Heart left ventricle (tissue), 16 donors: Measurements from ENCODE around the gene SMCHD1. TPM values are rescaled to one million over a fixed set of nuclear protein-coding genes. Genes with fewer than 3 reads are reported as not detected.

ENCODE experiments used
- ATAC-seq, 4 donors: fragments of 200-7000 bp; cut with Tn5 transposase; one replicate each; pipeline ENCODE4 v1.9.1; 2020 to 2022; ENCODE audit warnings: moderate library complexity in 4 of 4, mild to moderate bottlenecking in 3 of 4, moderate number of reproducible peaks in 1 of 4
- DNase-seq, 5 donors: peaks; one replicate each; pipeline ENCODE4 v3.0.0-alpha.2; 2020
- H3K27ac ChIP-seq, 12 donors: fragments of 200-600 bp; sonication (generic) in 4 of 12; one replicate each; pipeline versions ENCODE4 v1.5.0 to v1.8.0; 2016 to 2022; ENCODE audit warnings: mild to moderate bottlenecking in 2 of 12
- H3K27me3 ChIP-seq, 9 donors: fragments of 200-600 bp; sonication (generic) in 2 of 9; one replicate each; pipeline versions ENCODE4 v1.5.1 to v1.8.0; 2016 to 2022; ENCODE audit warnings: mild to moderate bottlenecking in 3 of 9
- H3K36me3 ChIP-seq, 9 donors: fragments of 200-600 bp; sonication (generic) in 2 of 9; one replicate each; pipeline versions ENCODE4 v1.5.0 to v1.8.0; 2018 to 2022; ENCODE audit warnings: mild to moderate bottlenecking in 2 of 9
- H3K4me1 ChIP-seq, 12 donors: fragments of 200-600 bp; sonication (generic) in 4 of 12; one replicate each; pipeline versions ENCODE4 v1.5.0 to v1.8.0; 2016 to 2022; ENCODE audit warnings: mild to moderate bottlenecking in 3 of 12
- H3K4me3 ChIP-seq, 12 donors: fragments of 200-600 bp; sonication (generic) in 4 of 12; one replicate each; pipeline versions ENCODE4 v1.5.0 to v1.8.0; 2017 to 2022; ENCODE audit warnings: mild to moderate bottlenecking in 9 of 12, moderate library complexity in 4 of 12
- H3K9me3 ChIP-seq, 12 donors: fragments of 200-600 bp; sonication (generic) in 4 of 12; one replicate each; pipeline versions ENCODE4 v1.5.0 to v1.8.0; 2016 to 2022; ENCODE audit warnings: mild to moderate bottlenecking in 1 of 12
- CTCF ChIP-seq, 12 donors: fragments of 200-600 bp; sonication (generic) in 4 of 12; IDR thresholded peaks; one replicate each; pipeline versions ENCODE4 v1.5.0 to v1.8.0; 2018 to 2022; ENCODE audit warnings: antibody characterized with exemption in 12 of 12, mild to moderate bottlenecking in 5 of 12
- POLR2A ChIP-seq, 2 donors: fragments of 450-650 bp; IDR thresholded peaks; one replicate each; pipeline ENCODE4 v1.6.1; 2017; ENCODE audit warnings: antibody characterized with exemption in 2 of 2, mild to moderate bottlenecking in 2 of 2, moderate library complexity in 2 of 2
- WGBS, 4 donors: extraction: QIAGEN DNeasy Blood & Tissue Kit in 2 of 4; methylation state at CpG; one replicate each; pipeline versions ENCODE4 v1.1.5 to v1.1.7; 2013 to 2018; 5-methylcytosine and 5-hydroxymethylcytosine counted together
- intact Hi-C, 10 donors: fragments of 100-400 bp; cut with DNase I; formaldehyde crosslinking; loops; one replicate each; pipeline versions ENCODE4 v1.11.1 to v1.14.2; 2022
- polyA plus RNA-seq, 2 donors: library from polyadenylated mRNA; stranded (reverse); fragments of 200-250 nt; gene quantifications; one replicate each; pipeline ENCODE4 v1.2.3, GENCODE V29; 2013
- total RNA-seq, 9 donors: library from RNA; depleted of rRNA in 2 of 9; stranded (reverse); fragments of >200 nt in 2 of 9; fragmentation: NEBNext Ultra II Directional in 3 of 9; extraction: Animal tissue kit (Norgen Biotek cat#: 25700) in 3 of 9; gene quantifications; one replicate each; pipeline versions ENCODE4 v1.1.0 to v1.2.4, GENCODE V29; 2016 to 2023
- donor health status: ischemic (EF 13 %, LVEDD 7.1; RV severe dilation, severe dysfunction).
- donor health status: healthy with polysubstance abuse.
- donor health status: DM: no; HTN: yes; CAD: no.
- donor health status: DM: no; HTN: no; CAD: no.
- donor health status: ischemic (EF 25% LVEDD 6.9; RV normal size, moderate dysfunction).
- donor health status: ischemic (EF 25% LVEDD 5.7; RV mildly dilated, moderate dysfunction).
- donor health status: healthy.
- donor health status: DM: yes; HTN: yes; CAD: no.
- donor health status: ischemic (EF 35%, LVEDD 5.7; RV mildly dilated, moderate dysfunction).
- donor health status: nonischemic (EF 11% LVEDD 7.7; RV severe dilation, severe dysfunction).
- donor health status: DM: yes; HTN: yes; CAD: no.
- donor health status: PGD.
- donor health status: ischemic (EF 29% LVEDD 5.4; RV normal size, mild dysfunction).
- donor health status: nonischemic (EF 23%, LVEDD 6.1; RV moderate dilation, normal function).

The SMCHD1 gene
- total and polyA plus RNA-seq, 11 donors = 5.7 to 45.9 (median 28.6) TPM

GRCh38 chr18:2612996-2613395 is 42.5 kb upstream of the SMCHD1 start:
- WGBS, 4 donors = 94 to 100% (median 95%) methylated on average over 1 of the region's 1 CpG

GRCh38 chr18:2617401-2617998 is 38.0 kb upstream of the SMCHD1 start:
- TF ChIP-seq CTCF (IDR thresholded peaks at IDR 0.05) (no peak), POLR2A (IDR thresholded peaks at IDR 0.05) (no peak)
- Histone ChIP-seq H3K36me3 (peaks cover 0 to 22% (median 0%) of the 10 kb centered on the region in 9 donors), H3K27ac (no peak overlapping the region), H3K4me1 (no peaks in the 10 kb centered on the region), H3K27me3 (no peaks in the 10 kb centered on the region), H3K9me3 (peaks cover 0 to 8% (median 0%) of the 10 kb centered on the region in 12 donors), H3K4me3 (no peak overlapping the region)
- ATAC-seq (no peak), DNase-seq (no peak)
- intact Hi-C loops = no loop called here
- 79 to 94% (median 88%) methylated on average over 4 of the region's 4 CpGs for WGBS, 4 donors

More at GRCh38 chr18:2612996-2613395, 42.5 kb upstream of the SMCHD1 start:
- ATAC-seq (no peak), DNase-seq (no peak)
- TF ChIP-seq POLR2A (IDR thresholded peaks at IDR 0.05) (no peak), CTCF (IDR thresholded peaks at IDR 0.05) (no peak)
- Histone ChIP-seq H3K27ac (no peak overlapping the region), H3K4me1 (peaks cover 0 to 5% (median 0%) of the 10 kb centered on the region in 12 donors), H3K27me3 (no peaks in the 10 kb centered on the region), H3K4me3 (no peak overlapping the region), H3K36me3 (peaks cover 0 to 26% (median 0%) of the 10 kb centered on the region in 9 donors), H3K9me3 (peaks cover 0 to 8% (median 0%) of the 10 kb centered on the region in 12 donors)
- intact Hi-C loops = no loop called here

- peaks cover 0 to 8% (median 0%) of the 10 kb centered on the region in 12 donors for H3K9me3 ChIP-seq
- H3K36me3 ChIP-seq = peaks cover 0 to 22% (median 0%) of the 10 kb centered on the region in 9 donors
- no peak for TF ChIP-seq POLR2A (IDR thresholded peaks at IDR 0.05)
- no peak for TF ChIP-seq CTCF (IDR thresholded peaks at IDR 0.05)
- H3K27ac ChIP-seq = no peak overlapping the region
- intact Hi-C loops = no loop called here
- ATAC-seq = no peak
- DNase-seq = no peak
- H3K4me3 ChIP-seq = no peak overlapping the region
- H3K4me1 ChIP-seq = no peaks in the 10 kb centered on the region
- WGBS, 4 donors = 94 to 97% (median 94%) methylated on average over 4 of the region's 4 CpGs
- H3K27me3 ChIP-seq = no peaks in the 10 kb centered on the region
Measured at GRCh38 chr18:2618009-2618408, 37.5 kb upstream of the SMCHD1 start.

- no peak for ATAC-seq
- Histone ChIP-seq H3K36me3 (no peaks in the 10 kb centered on the region), H3K4me1 (no peaks in the 10 kb centered on the region), H3K4me3 (no peak overlapping the region), H3K27ac (no peak overlapping the region), H3K27me3 (no peaks in the 10 kb centered on the region), H3K9me3 (peaks cover 0 to 3% (median 0%) of the 10 kb centered on the region in 12 donors)
- intact Hi-C loops = loop anchor here in 1 of 10 donors (10.0 kb wide), 1 partner anchor 1080 kb away; no protein-coding TSS in a partner anchor
- TF ChIP-seq CTCF (IDR thresholded peaks at IDR 0.05) (no peak), POLR2A (IDR thresholded peaks at IDR 0.05) (no peak)
- no peak for DNase-seq
- 82 to 93% (median 89%) methylated on average over 5 of the region's 5 CpGs for WGBS, 4 donors
Measured at GRCh38 chr18:2625217-2625616, 30.3 kb upstream of the SMCHD1 start.
